H9 (cell line): ENCODE data around the gene ZNRF3. TPM values are rescaled to one million over a fixed set of nuclear protein-coding genes. Genes with fewer than 3 reads are reported as not detected.
A peak's percentile ranks its signal among the peaks of the same experiment; 100 is the strongest.

Source experiments
- DNase-seq: peaks from one replicate; pipeline ENCODE4 v3.0.0-alpha.2; 2017
- H2AFZ ChIP-seq: one replicate; pipeline ENCODE4 v1.6.1; 2013; ENCODE audit warnings: mild to moderate bottlenecking, low read length, control low read depth, moderate library complexity
- H2AK5ac ChIP-seq: 2 replicates; pipeline ENCODE4 v1.6.1; 2013; ENCODE audit warnings: low read length, control low read depth, mixed read lengths; ENCODE audit not compliant: insufficient read length
- H2BK120ac ChIP-seq: one replicate; pipeline ENCODE4 v1.6.1; 2013; ENCODE audit warnings: low read depth, mild to moderate bottlenecking, low read length, control low read depth, inconsistent platforms; ENCODE audit not compliant: poor library complexity, severe bottlenecking
- H2BK12ac ChIP-seq: 2 replicates; pipeline ENCODE4 v1.6.1; 2013; ENCODE audit warnings: low read length, control low read depth, mixed read lengths, low read depth; ENCODE audit not compliant: insufficient read length
- H2BK15ac ChIP-seq: 2 replicates; pipeline ENCODE4 v1.6.1; 2013; ENCODE audit warnings: low read depth, low read length, control low read depth
- H2BK20ac ChIP-seq: one replicate; pipeline ENCODE4 v1.6.1; 2013; ENCODE audit warnings: low read depth, mild to moderate bottlenecking, low read length, control low read depth, inconsistent platforms; ENCODE audit not compliant: poor library complexity, severe bottlenecking
- H2BK5ac ChIP-seq: 2 replicates; pipeline ENCODE4 v1.6.1; 2013; ENCODE audit warnings: low read length, control low read depth, mixed read lengths; ENCODE audit not compliant: insufficient read length
- H3K14ac ChIP-seq: 2 replicates; pipeline ENCODE4 v1.6.1; 2013; ENCODE audit warnings: low read length, control low read depth; ENCODE audit not compliant: insufficient read depth
- H3K18ac ChIP-seq: 2 replicates; pipeline ENCODE4 v1.6.1; 2013; ENCODE audit warnings: low read depth, mild to moderate bottlenecking, mixed read lengths, low read length, control low read depth; ENCODE audit not compliant: insufficient read length
- H3K23ac ChIP-seq: 2 replicates; pipeline ENCODE4 v1.6.1; 2013; ENCODE audit warnings: low read length, control low read depth, mixed read lengths, low read depth; ENCODE audit not compliant: insufficient read length
- H3K23me2 ChIP-seq: 2 replicates; pipeline ENCODE4 v1.6.1; 2013; ENCODE audit warnings: low read depth, mild to moderate bottlenecking, mixed read lengths, low read length, control low read depth; ENCODE audit not compliant: insufficient read length, poor library complexity, severe bottlenecking
- H3K27ac ChIP-seq: 2 replicates; pipeline ENCODE4 v1.5.1; 2013; ENCODE audit warnings: low read length, control low read depth, mixed read lengths, low read depth; ENCODE audit not compliant: insufficient read length
- H3K27me3 ChIP-seq: 2 replicates; pipeline ENCODE4 v1.6.1; 2013; ENCODE audit warnings: low read length, control low read depth, inconsistent platforms; ENCODE audit not compliant: insufficient read depth
- H3K4ac ChIP-seq: 2 replicates; pipeline ENCODE4 v1.6.1; 2013; ENCODE audit warnings: low read depth, mild to moderate bottlenecking, control low read depth, inconsistent platforms, low read length, moderate library complexity
- H3K4me1 ChIP-seq: 2 replicates; pipeline ENCODE4 v1.6.1; 2013; ENCODE audit warnings: low read length, control low read depth, inconsistent platforms; ENCODE audit not compliant: insufficient read depth
- H3K4me2 ChIP-seq: 2 replicates; pipeline ENCODE4 v1.6.1; 2013; ENCODE audit warnings: low read length, control low read depth, mixed read lengths; ENCODE audit not compliant: insufficient read length, insufficient read depth
- H3K56ac ChIP-seq: 2 replicates; pipeline ENCODE4 v1.6.1; 2013; ENCODE audit warnings: low read depth, mild to moderate bottlenecking, mixed read lengths, low read length, control low read depth; ENCODE audit not compliant: insufficient read length
- H3K79me1 ChIP-seq: 2 replicates; pipeline ENCODE4 v1.6.1; 2013; ENCODE audit warnings: low read depth, mild to moderate bottlenecking, moderate library complexity, low read length, control low read depth, inconsistent platforms; ENCODE audit not compliant: insufficient read depth, poor library complexity, severe bottlenecking
- H3K79me2 ChIP-seq: 2 replicates; pipeline ENCODE4 v1.6.1; 2013; ENCODE audit warnings: low read length, control low read depth, inconsistent platforms; ENCODE audit not compliant: insufficient read depth
- H3K9ac ChIP-seq: 2 replicates; pipeline ENCODE4 v1.6.1; 2013; ENCODE audit warnings: low read length, control low read depth, mixed read lengths; ENCODE audit not compliant: insufficient read length; ENCODE audit errors: extremely low read depth
- H3K9me3 ChIP-seq: one replicate; pipeline ENCODE4 v1.6.1; 2013; ENCODE audit warnings: low read depth, low read length, inconsistent platforms; ENCODE audit not compliant: control insufficient read depth
- H3T11ph ChIP-seq: one replicate; pipeline ENCODE4 v1.6.1; 2013; ENCODE audit warnings: mild to moderate bottlenecking, low read length, control low read depth, inconsistent platforms
- H4K20me1 ChIP-seq: one replicate; pipeline ENCODE4 v1.6.1; 2013; ENCODE audit not compliant: control insufficient read depth, insufficient read length, insufficient read depth
- H4K5ac ChIP-seq: 2 replicates; pipeline ENCODE4 v1.6.1; 2013; ENCODE audit warnings: low read depth, mild to moderate bottlenecking, mixed read lengths, low read length, control low read depth; ENCODE audit not compliant: insufficient read length
- H4K8ac ChIP-seq: replicated peaks from 2 replicates; pipeline ENCODE4 v1.6.1; 2013; ENCODE audit warnings: low read length, control low read depth, mixed read lengths, low read depth; ENCODE audit not compliant: insufficient read length
- H4K91ac ChIP-seq: 2 replicates; pipeline ENCODE4 v1.6.1; 2013; ENCODE audit warnings: low read depth, mild to moderate bottlenecking, moderate library complexity, mixed read lengths, low read length, control low read depth; ENCODE audit not compliant: insufficient read length
- H3K27ac Mint-ChIP-seq, 3 experiments: 2 replicates in 2 of 3; 3 replicates in 1 of 3; pipeline ENCODE4 v1.8.0; 2020 to 2021; ENCODE audit warnings: mixed read lengths in 3 of 3, mild to moderate bottlenecking in 1 of 3, moderate library complexity in 1 of 3
- H3K27me3 Mint-ChIP-seq: 2 replicates; pipeline ENCODE4 v1.8.0; 2021; ENCODE audit warnings: low read depth, mild to moderate bottlenecking, moderate library complexity, mixed read lengths
- H3K36me3 Mint-ChIP-seq, 3 experiments: 2 replicates in 2 of 3; 3 replicates in 1 of 3; pipeline ENCODE4 v1.8.0; 2020 to 2021; ENCODE audit warnings: low read depth in 3 of 3, mixed read lengths in 3 of 3; ENCODE audit not compliant: insufficient read depth in 1 of 3
- H3K4me1 Mint-ChIP-seq, 2 experiments: 2 replicates each; pipeline ENCODE4 v1.8.0; 2020; ENCODE audit warnings: mixed read lengths in 2 of 2
- H3K4me3 Mint-ChIP-seq, 2 experiments: 2 replicates in 1 of 2; 3 replicates in 1 of 2; pipeline ENCODE4 v1.8.0; 2020 to 2021; ENCODE audit warnings: mild to moderate bottlenecking in 2 of 2, mixed read lengths in 2 of 2, moderate library complexity in 1 of 2
- H3K9me3 Mint-ChIP-seq, 2 experiments: 2 replicates in 1 of 2; 3 replicates in 1 of 2; pipeline ENCODE4 v1.8.0; 2020; ENCODE audit warnings: mild to moderate bottlenecking in 2 of 2, mixed read lengths in 2 of 2, moderate library complexity in 1 of 2
- CTCF ChIP-seq: fragments of 200-600 bp; sonication (generic); conservative IDR thresholded peaks from 3 replicates; pipeline ENCODE4 v1.8.0; 2021; ENCODE audit warnings: antibody characterized with exemption, mild to moderate bottlenecking
- WGBS: extraction: QIAGEN DNeasy Blood & Tissue Kit; methylation state at CpG from one replicate; pipeline ENCODE4 v1.1.7; 2013; ENCODE audit warnings: missing lambda C conversion rate, low lambda C conversion rate, mixed read lengths; ENCODE audit not compliant: insufficient read length; ENCODE audit errors: extremely low coverage; 5-methylcytosine and 5-hydroxymethylcytosine counted together
- total RNA-seq: library from RNA; stranded (reverse); gene quantifications from 2 replicates; pipeline ENCODE4 v1.2.1, GENCODE V29; 2021

ZNRF3 gene
- total RNA-seq, 1 experiment from 2014 or later: 20.6 TPM

- H3K36me3 Mint-ChIP-seq: peaks cover 20 to 46% (median 32%) of the 10 kb centered on the region in 3 experiments
- H3K18ac ChIP-seq: no peak overlapping the region
- no peak overlapping the region for H2BK12ac ChIP-seq
- no peaks in the 10 kb centered on the region for H3K23me2 ChIP-seq
- no peak overlapping the region for H2BK5ac ChIP-seq
- H4K91ac ChIP-seq: no peak overlapping the region
- no peaks in the 10 kb centered on the region for H4K20me1 ChIP-seq
- H3K79me2 ChIP-seq: no peaks in the 10 kb centered on the region
- H4K8ac ChIP-seq: no peak overlapping the region
- no peak overlapping the region for H3K56ac ChIP-seq
- H3K27me3 ChIP-seq: no peaks in the 10 kb centered on the region
- no peak overlapping the region for H2BK120ac ChIP-seq
- peaks cover 41 to 52% of the 10 kb centered on the region in 2 experiments for H3K4me1 Mint-ChIP-seq
- H3K4ac ChIP-seq: no peak overlapping the region
- no peak overlapping the region for H4K5ac ChIP-seq
- H3K23ac ChIP-seq: no peak overlapping the region
- H2AK5ac ChIP-seq: no peak overlapping the region
- H3K9me3 ChIP-seq: no peaks in the 10 kb centered on the region
- H3K79me1 ChIP-seq: peaks cover 10% of the 10 kb centered on the region
- no peak overlapping the region for H3K27ac ChIP-seq
- TF ChIP-seq CTCF: no peak
- H3T11ph ChIP-seq: no peak overlapping the region
- no peak for DNase-seq
- no peak overlapping the region for H3K14ac ChIP-seq
- no peak overlapping the region for H3K4me3 Mint-ChIP-seq
- peak overlapping the region in 1 of 3 experiments; percentile 49; a peak in 1 of 7 replicates for H3K27ac Mint-ChIP-seq
- H2BK20ac ChIP-seq: no peak overlapping the region
- H2BK15ac ChIP-seq: no peak overlapping the region
- peaks cover 6% of the 10 kb centered on the region; the same call in 1 of the 2 replicates for H3K4me1 ChIP-seq
- H3K27me3 Mint-ChIP-seq: no peaks in the 10 kb centered on the region; the same call in 1 of the 2 replicates
- no peak overlapping the region for H2AFZ ChIP-seq
- H3K9ac ChIP-seq: no peak overlapping the region
- no CpG with 5 or more reads among the region's 2 CpGs for WGBS
- no peaks in the 10 kb centered on the region for H3K9me3 Mint-ChIP-seq
- H3K4me2 ChIP-seq: no peak overlapping the region
These were observed 112.2 kb downstream of the ZNRF3 start for GRCh38 chr22:28995551-28995950.
